ENCODE measurements around the gene CAPN8.

- TF ChIP-seq EZH2 (IDR thresholded peaks at IDR 0.05) (no peak), POLR2A (IDR thresholded peaks at IDR 0.05; ENCODE audit: borderline replicate concordance, extremely low read depth, insufficient read depth, insufficient read length) (no peak), CTCF (IDR thresholded peaks at IDR 0.05 in 2 of 3, conservative IDR thresholded peaks at IDR 0.05 in 1 of 3; ENCODE audit: borderline replicate concordance in 1 of 3, insufficient read depth in 1 of 3, low read depth in 2 of 3, low read length in 2 of 3) (no peak), POLR2AphosphoS5 (IDR thresholded peaks at IDR 0.05; ENCODE audit: low read depth, low read length) (no peak), ZFX (IDR thresholded peaks at IDR 0.05) (no peak), MAX (IDR thresholded peaks at IDR 0.05) (no peak)
These were observed 48.0 kb downstream of the CAPN8 start for GRCh38 chr1:223617323-223618070.
